ENCODE data around the gene EIF4H. TPM values are rescaled to one million over a fixed set of nuclear protein-coding genes. Genes with fewer than 3 reads are reported as not detected.
A peak's percentile ranks its signal among the peaks of the same experiment; 100 is the strongest.

EIF4H gene
- polyA plus RNA-seq, 1 experiment, result 404 TPM

DNA sequence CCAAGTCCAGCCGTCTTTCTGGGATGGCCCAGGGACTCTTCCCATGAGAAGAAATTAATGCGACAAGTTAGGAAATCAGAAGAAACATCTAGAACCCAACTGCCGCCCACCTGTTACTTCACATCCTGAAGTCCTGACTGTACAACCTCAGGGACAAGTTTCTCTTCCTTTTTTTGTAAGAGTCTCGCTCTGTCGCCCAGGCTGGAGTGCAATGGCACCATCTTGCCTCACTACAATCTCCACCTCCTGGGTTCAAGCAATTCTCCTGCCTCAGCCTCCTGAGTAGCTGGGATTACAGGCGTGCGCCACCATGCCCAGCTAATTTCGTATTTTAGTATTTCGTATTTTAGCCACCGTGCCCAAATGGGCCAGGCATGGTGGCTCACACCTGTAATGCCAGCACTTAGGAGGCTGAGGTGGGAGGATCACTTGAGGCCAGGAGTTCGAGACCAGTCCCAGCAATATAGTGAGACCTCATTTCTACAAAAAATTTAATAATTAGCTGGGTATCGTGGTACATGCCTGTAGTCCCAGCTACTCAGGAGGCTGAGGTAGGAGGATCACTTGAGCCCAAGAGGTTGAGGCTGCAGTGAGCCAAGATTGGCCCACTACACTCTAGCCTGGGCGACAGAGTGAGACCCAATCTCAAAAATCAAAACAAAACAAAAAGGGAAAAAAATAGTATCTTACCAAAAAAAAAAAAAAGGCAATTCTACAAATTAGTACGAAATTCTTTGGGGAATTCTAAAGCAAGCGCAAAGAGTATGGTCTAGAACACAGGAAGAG is 56.5 kb downstream of the EIF4H start:
- TF ChIP-seq, protein P1, sequence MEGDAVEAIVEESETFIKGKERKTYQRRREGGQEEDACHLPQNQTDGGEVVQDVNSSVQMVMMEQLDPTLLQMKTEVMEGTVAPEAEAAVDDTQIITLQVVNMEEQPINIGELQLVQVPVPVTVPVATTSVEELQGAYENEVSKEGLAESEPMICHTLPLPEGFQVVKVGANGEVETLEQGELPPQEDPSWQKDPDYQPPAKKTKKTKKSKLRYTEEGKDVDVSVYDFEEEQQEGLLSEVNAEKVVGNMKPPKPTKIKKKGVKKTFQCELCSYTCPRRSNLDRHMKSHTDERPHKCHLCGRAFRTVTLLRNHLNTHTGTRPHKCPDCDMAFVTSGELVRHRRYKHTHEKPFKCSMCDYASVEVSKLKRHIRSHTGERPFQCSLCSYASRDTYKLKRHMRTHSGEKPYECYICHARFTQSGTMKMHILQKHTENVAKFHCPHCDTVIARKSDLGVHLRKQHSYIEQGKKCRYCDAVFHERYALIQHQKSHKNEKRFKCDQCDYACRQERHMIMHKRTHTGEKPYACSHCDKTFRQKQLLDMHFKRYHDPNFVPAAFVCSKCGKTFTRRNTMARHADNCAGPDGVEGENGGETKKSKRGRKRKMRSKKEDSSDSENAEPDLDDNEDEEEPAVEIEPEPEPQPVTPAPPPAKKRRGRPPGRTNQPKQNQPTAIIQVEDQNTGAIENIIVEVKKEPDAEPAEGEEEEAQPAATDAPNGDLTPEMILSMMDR (IDR thresholded peaks at IDR 0.05; ENCODE audit: low read depth, low read length), result no peak
- CTCF ChIA-PET, result interaction anchor here (1.4 to 1.9 kb wide), 2 partner anchors 28 to 171 kb away, joined by 3 to 4 read pairs; no protein-coding TSS in a partner anchor
- Histone ChIP-seq H3K27me3 (ENCODE audit: control insufficient read depth, insufficient read depth, low read length) (no peaks in the 10 kb centered on the region), H3K27ac (ENCODE audit: low read depth, low read length) (no peak overlapping the region), H3K9me3 (ENCODE audit: control insufficient read depth, insufficient read depth, low read length) (no peaks in the 10 kb centered on the region; the same call in 1 of the 2 replicates), H3K4me3 (ENCODE audit: low read depth, low read length) (no peak overlapping the region)
- POLR2A ChIA-PET, result no interaction called here
- no peak for DNase-seq (ENCODE audit: low read depth, low spot score)

DNA sequence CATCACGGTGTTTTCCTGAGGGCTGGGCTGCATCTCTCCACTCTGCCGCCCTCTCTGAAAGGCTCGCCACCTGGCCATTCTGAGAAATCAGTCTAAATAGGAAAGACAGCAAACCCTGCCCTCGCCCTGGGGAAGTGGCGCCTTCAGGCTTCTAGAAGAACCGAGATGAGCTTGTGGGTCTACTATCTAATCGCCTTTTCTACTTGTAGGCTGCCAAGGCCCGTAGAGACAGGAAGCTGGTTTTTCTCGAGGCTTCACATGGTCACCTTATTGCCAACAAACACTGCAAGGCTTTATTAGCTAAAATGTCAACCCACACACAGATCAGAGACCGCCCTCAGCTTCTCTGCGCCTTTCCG is 57.1 kb downstream of the EIF4H start:
- DNase-seq (ENCODE audit: low read depth, low spot score), result no peak
- CTCF ChIA-PET, result interaction anchor here (1.9 kb wide), 1 partner anchor 170 kb away, joined by 4 read pairs; no protein-coding TSS in a partner anchor

DNA sequence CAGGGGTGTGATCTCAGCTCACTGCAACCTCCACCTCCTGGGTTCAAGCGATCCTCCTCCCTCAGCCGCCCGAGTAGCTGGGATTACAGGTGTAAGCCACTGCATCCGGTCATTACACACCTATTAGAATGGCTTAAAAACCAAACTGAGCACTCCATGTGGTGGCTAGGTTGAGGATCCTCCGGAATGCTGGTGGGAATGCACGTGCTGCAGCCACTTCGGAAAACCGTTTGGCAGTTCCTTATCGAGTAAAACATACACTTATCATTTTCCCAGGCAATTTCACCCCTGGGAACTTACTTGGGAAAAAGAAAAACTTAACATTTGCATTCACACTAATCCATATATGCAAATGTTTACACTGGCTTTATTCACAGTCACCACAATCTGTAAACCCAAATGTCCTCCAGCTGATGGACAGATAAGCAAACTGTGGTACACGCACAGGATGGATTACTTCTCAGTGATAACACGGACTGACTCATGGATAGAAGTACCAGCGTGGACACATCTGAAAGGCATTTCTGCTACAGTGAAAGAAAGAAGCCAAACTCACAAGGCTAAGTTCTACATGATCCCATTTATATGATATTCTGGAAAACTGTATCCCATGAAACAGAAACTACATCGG is 59.6 kb downstream of the EIF4H start:
- no peak overlapping the region for H3K4me3 ChIP-seq (ENCODE audit: low read depth, low read length)
- H3K27me3 ChIP-seq (ENCODE audit: control insufficient read depth, insufficient read depth, low read length), result no peaks in the 10 kb centered on the region
- DNase-seq (ENCODE audit: low read depth, low spot score), result peak; percentile 87
- H3K27ac ChIP-seq (ENCODE audit: low read depth, low read length), result peak overlapping the region; percentile 49
- CTCF ChIA-PET, result no interaction called here
- no peaks in the 10 kb centered on the region; the same call in 1 of the 2 replicates for H3K9me3 ChIP-seq (ENCODE audit: control insufficient read depth, insufficient read depth, low read length)
- TF ChIP-seq, protein P1 (IDR thresholded peaks at IDR 0.05; ENCODE audit: low read depth, low read length), result no peak
- POLR2A ChIA-PET, result interaction anchor here (0.6 to 0.8 kb wide), 2 partner anchors 13 to 137 kb away, joined by 3 read pairs; no protein-coding TSS in a partner anchor

More for the DNA sequence above, 57.1 kb downstream of the EIF4H start:
- H3K27me3 ChIP-seq (ENCODE audit: control insufficient read depth, insufficient read depth, low read length), result no peaks in the 10 kb centered on the region
- no peaks in the 10 kb centered on the region; the same call in 1 of the 2 replicates for H3K9me3 ChIP-seq (ENCODE audit: control insufficient read depth, insufficient read depth, low read length)
- TF ChIP-seq, protein P1 (IDR thresholded peaks at IDR 0.05; ENCODE audit: low read depth, low read length), result no peak
- no peak overlapping the region for H3K27ac ChIP-seq (ENCODE audit: low read depth, low read length)
- no peak overlapping the region for H3K4me3 ChIP-seq (ENCODE audit: low read depth, low read length)
- POLR2A ChIA-PET, result no interaction called here

DNA sequence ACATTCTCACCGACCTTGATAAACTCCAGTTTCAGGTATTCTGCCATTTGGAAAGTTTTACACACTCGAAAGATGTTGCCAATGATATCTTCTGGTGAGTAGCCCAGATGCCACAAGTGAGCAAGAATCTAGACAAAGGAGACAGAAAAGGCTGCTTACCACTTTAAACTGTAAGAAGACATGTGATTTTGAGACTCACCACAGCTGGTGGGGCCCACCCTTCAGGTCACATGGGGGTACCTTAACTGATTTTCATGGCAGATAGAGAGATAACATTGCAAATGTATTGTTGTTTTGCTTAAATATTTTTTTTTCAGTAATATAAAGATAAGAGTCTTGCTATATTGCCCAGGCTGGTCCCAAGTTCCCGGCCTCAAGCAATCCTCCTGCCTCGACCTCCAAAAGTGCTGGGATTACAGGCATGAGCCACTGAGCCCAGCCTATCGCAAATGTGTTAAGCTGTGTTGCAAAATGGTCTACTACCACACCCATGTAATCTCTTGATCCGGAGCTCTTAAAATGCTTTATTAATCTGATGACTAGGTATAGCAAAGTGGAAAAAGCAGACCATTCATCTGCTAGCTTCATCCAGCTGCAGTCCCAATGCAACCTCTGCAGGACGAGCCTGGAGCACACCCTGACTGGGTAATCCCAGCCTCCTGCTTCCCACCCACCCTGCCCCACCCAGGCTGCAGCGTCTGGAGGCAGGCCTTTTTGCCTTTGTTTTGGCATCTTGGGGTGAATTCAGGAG is 61.5 kb downstream of the EIF4H start:
- H3K27ac ChIP-seq (ENCODE audit: low read depth, low read length), result no peak overlapping the region
- TF ChIP-seq, protein P1 (IDR thresholded peaks at IDR 0.05; ENCODE audit: low read depth, low read length), result no peak
- no peak for DNase-seq (ENCODE audit: low read depth, low spot score)
- POLR2A ChIA-PET, result no interaction called here
- no peaks in the 10 kb centered on the region; the same call in 1 of the 2 replicates for H3K9me3 ChIP-seq (ENCODE audit: control insufficient read depth, insufficient read depth, low read length)
- CTCF ChIA-PET, result interaction anchor here (0.8 kb wide), 1 partner anchor 29 kb away, joined by 3 read pairs; no protein-coding TSS in a partner anchor
- H3K4me3 ChIP-seq (ENCODE audit: low read depth, low read length), result no peak overlapping the region
- no peaks in the 10 kb centered on the region for H3K27me3 ChIP-seq (ENCODE audit: control insufficient read depth, insufficient read depth, low read length)
